H1 (cell line): ENCODE results near the gene PI4KA. TPM values are rescaled to one million over a fixed set of nuclear protein-coding genes. Genes with fewer than 3 reads are reported as not detected.

Experiments
- CTCF ChIA-PET: fragments of 300-600 bp; sonication (Branson Sonifier 250); formaldehyde crosslinking; loops from one replicate; lab custom pipeline; 2021; ENCODE audit not compliant: partially characterized antibody; lab: Charles Lee
- POLR2A ChIA-PET: fragments of 300-600 bp; sonication (Branson Sonifier 250); formaldehyde crosslinking; loops from one replicate; lab custom pipeline; 2021; ENCODE audit warnings: inconsistent platforms; ENCODE audit not compliant: partially characterized antibody; lab: Charles Lee
- DNase-seq, 2 experiments: peaks; one replicate each; pipeline versions ENCODE4 v3.0.0 to v3.0.0-alpha.2; 2010 to 2022; ENCODE audit warnings: low spot score in 2 of 2, low read depth in 1 of 2, mixed read lengths in 1 of 2
- FAIRE-seq: peaks from 2 replicates; lab custom pipeline; 2011; peaks lifted over from hg19 to GRCh38; lab: Jason Lieb, UNC
- H2AFZ ChIP-seq: 2 replicates; pipeline ENCODE4 v1.8.1; 2012; ENCODE audit warnings: low read length, inconsistent platforms
- H2AK5ac ChIP-seq: 2 replicates; pipeline ENCODE4 v1.6.1; 2013; ENCODE audit warnings: low read depth, low read length
- H2BK120ac ChIP-seq: replicated peaks from 2 replicates; pipeline ENCODE3; 2013; ENCODE audit warnings: low read depth, low read length, inconsistent platforms
- H2BK12ac ChIP-seq: 2 replicates; pipeline ENCODE4 v1.6.1; 2013; ENCODE audit warnings: low read depth, low read length
- H2BK15ac ChIP-seq: 2 replicates; pipeline ENCODE4 v1.6.1; 2013; ENCODE audit warnings: low read length
- H2BK20ac ChIP-seq: 2 replicates; pipeline ENCODE4 v1.6.1; 2013; ENCODE audit warnings: low read length
- H2BK5ac ChIP-seq: 2 replicates; pipeline ENCODE4 v1.6.1; 2013; ENCODE audit warnings: low read depth, low read length
- H3K14ac ChIP-seq: 2 replicates; pipeline ENCODE4 v1.6.1; 2013; ENCODE audit warnings: inconsistent platforms; ENCODE audit not compliant: insufficient read length
- H3K18ac ChIP-seq: 2 replicates; pipeline ENCODE4 v1.6.1; 2013; ENCODE audit warnings: low read length; ENCODE audit errors: extremely low read depth
- H3K23ac ChIP-seq: 2 replicates; pipeline ENCODE4 v1.6.1; 2013; ENCODE audit warnings: inconsistent platforms; ENCODE audit not compliant: insufficient read length
- H3K23me2 ChIP-seq: 2 replicates; pipeline ENCODE4 v1.6.1; 2013; ENCODE audit warnings: low read depth, low read length
- H3K27ac ChIP-seq: 2 replicates; pipeline ENCODE4 v1.6.1; 2011; ENCODE audit warnings: low read depth, low read length, inconsistent platforms
- H3K27me3 ChIP-seq, 4 experiments: replicated peaks in 1 of 4; 1 replicate in 1 of 4; 2 replicates in 3 of 4; pipeline versions ENCODE4 v1.6.1 to v1.8.1; 2011 to 2013; ENCODE audit warnings: low read length in 3 of 4, mild to moderate bottlenecking in 3 of 4, inconsistent platforms in 2 of 4, mixed read lengths in 2 of 4, moderate library complexity in 1 of 4; ENCODE audit not compliant: control insufficient read depth in 3 of 4, insufficient read depth in 3 of 4; ENCODE audit errors: extremely low read depth in 1 of 4
- H3K36me3 ChIP-seq, 4 experiments: 2 replicates each; pipeline versions ENCODE4 v1.6.1 to v1.8.1; 2011 to 2013; ENCODE audit warnings: mild to moderate bottlenecking in 4 of 4, low read length in 3 of 4, moderate library complexity in 2 of 4, control low read depth in 1 of 4, inconsistent platforms in 1 of 4; ENCODE audit not compliant: insufficient read depth in 4 of 4, control insufficient read depth in 2 of 4
- H3K4ac ChIP-seq: replicated peaks from 2 replicates; pipeline ENCODE3; 2013; ENCODE audit warnings: low read length, low read depth, mixed read lengths, inconsistent platforms; ENCODE audit not compliant: insufficient read length
- H3K4me1 ChIP-seq, 4 experiments: replicated peaks in 1 of 4; 1 replicate in 1 of 4; 2 replicates in 3 of 4; pipeline versions ENCODE4 v1.6.1 to v1.8.1; 2011 to 2013; ENCODE audit warnings: low read length in 3 of 4, inconsistent platforms in 2 of 4, mixed read lengths in 1 of 4; ENCODE audit not compliant: insufficient read depth in 4 of 4, control insufficient read depth in 3 of 4
- H3K4me2 ChIP-seq, 2 experiments: 2 replicates each; pipeline versions ENCODE4 v1.6.1 to v1.8.1; 2011 to 2013; ENCODE audit warnings: low read depth in 2 of 2, low read length in 2 of 2, control low read depth in 1 of 2, inconsistent platforms in 1 of 2, mild to moderate bottlenecking in 1 of 2; ENCODE audit not compliant: insufficient read depth in 1 of 2
- H3K4me3 ChIP-seq, 4 experiments: fragments of 200-600, 300-600 bp in 1 of 4; sonication (generic), shearing (Covaris generic), sonication (Bioruptor Twin) in 1 of 4; 2 replicates each; pipeline versions ENCODE4 v1.5.1 to v1.8.1; 2011 to 2016; ENCODE audit warnings: low read length in 4 of 4, low read depth in 3 of 4, control low read depth in 2 of 4, inconsistent platforms in 2 of 4, mild to moderate bottlenecking in 2 of 4, mixed read lengths in 1 of 4, moderate library complexity in 1 of 4; ENCODE audit not compliant: insufficient read depth in 2 of 4; ENCODE audit errors: extremely low read depth in 1 of 4
- H3K56ac ChIP-seq: replicated peaks from 2 replicates; pipeline ENCODE3; 2013; ENCODE audit warnings: low read depth, mild to moderate bottlenecking, mixed read lengths, low read length, inconsistent platforms; ENCODE audit not compliant: insufficient read length
- H3K79me1 ChIP-seq: 2 replicates; pipeline ENCODE4 v1.6.1; 2013; ENCODE audit warnings: low read depth, low read length, control low read depth
- H3K79me2 ChIP-seq, 2 experiments: 2 replicates each; pipeline versions ENCODE4 v1.6.1 to v1.8.1; 2012 to 2013; ENCODE audit warnings: low read length in 2 of 2, mild to moderate bottlenecking in 2 of 2, inconsistent platforms in 1 of 2; ENCODE audit not compliant: insufficient read depth in 2 of 2, control insufficient read depth in 1 of 2
- H3K9ac ChIP-seq, 4 experiments: replicated peaks in 1 of 4; 1 replicate in 1 of 4; 2 replicates in 3 of 4; pipeline versions ENCODE4 v1.6.1 to v1.8.1; 2011 to 2013; ENCODE audit warnings: low read depth in 3 of 4, low read length in 3 of 4, control low read depth in 2 of 4, mild to moderate bottlenecking in 2 of 4, moderate library complexity in 2 of 4, inconsistent platforms in 1 of 4; ENCODE audit errors: extremely low read depth in 1 of 4
- H3K9me3 ChIP-seq, 2 experiments: 2 replicates each; pipeline versions ENCODE4 v1.6.1 to v1.8.1; 2012 to 2013; ENCODE audit warnings: mild to moderate bottlenecking in 2 of 2, moderate library complexity in 2 of 2, control low read depth in 1 of 2, inconsistent platforms in 1 of 2, low read depth in 1 of 2, low read length in 1 of 2, mixed read lengths in 1 of 2; ENCODE audit not compliant: insufficient read depth in 2 of 2
- H4K20me1 ChIP-seq, 2 experiments: replicated peaks in 1 of 2; 2 replicates each; pipeline versions ENCODE3 to v1.8.1; 2011 to 2013; ENCODE audit warnings: inconsistent platforms in 2 of 2, low read length in 2 of 2, mild to moderate bottlenecking in 1 of 2; ENCODE audit not compliant: insufficient read depth in 2 of 2, control insufficient read depth in 1 of 2
- H4K5ac ChIP-seq: 2 replicates; pipeline ENCODE4 v1.6.1; 2013; ENCODE audit warnings: low read length, low read depth, mixed read lengths, inconsistent platforms; ENCODE audit not compliant: insufficient read length
- H4K8ac ChIP-seq: 2 replicates; pipeline ENCODE4 v1.8.0; 2013; ENCODE audit warnings: mild to moderate bottlenecking, moderate library complexity, low read length, inconsistent platforms; ENCODE audit not compliant: insufficient read depth; ENCODE audit errors: extremely low read depth
- H4K91ac ChIP-seq: replicated peaks from 2 replicates; pipeline ENCODE3; 2013; ENCODE audit warnings: low read length, mixed read lengths, inconsistent platforms; ENCODE audit not compliant: insufficient read length
- CHD1 ChIP-seq: IDR thresholded peaks from 2 replicates; pipeline ENCODE4 v1.6.1; 2012; ENCODE audit warnings: low read depth, low read length, improper control_type of control experiment
- GTF2F1 ChIP-seq: IDR thresholded peaks from 2 replicates; pipeline ENCODE4 v1.6.1; 2012; ENCODE audit warnings: low read depth, low read length, improper control_type of control experiment, borderline replicate concordance
- JUND ChIP-seq: IDR thresholded peaks from 2 replicates; pipeline ENCODE4 v1.6.1; 2011; ENCODE audit warnings: mild to moderate bottlenecking, improper control_type of control experiment, low read length
- PHF8 ChIP-seq: fragments of 200-600 bp; sonication (generic); conservative IDR thresholded peaks from 2 replicates; pipeline ENCODE4 v1.7.1; 2012; ENCODE audit warnings: low read depth, mild to moderate bottlenecking, inconsistent platforms, low read length, moderate library complexity
- POU5F1 ChIP-seq: IDR thresholded peaks from 2 replicates; pipeline ENCODE4 v1.6.1; 2011; ENCODE audit warnings: low read depth, mild to moderate bottlenecking, low read length, moderate library complexity
- RBBP5 ChIP-seq: IDR thresholded peaks from 2 replicates; pipeline ENCODE4 v1.7.1; 2012; ENCODE audit warnings: low read depth, mild to moderate bottlenecking, inconsistent platforms, low read length, moderate library complexity, borderline replicate concordance
- RNF2 ChIP-seq: fragments of 200-900, 300-1000 bp; sonication (generic); IDR thresholded peaks from 2 replicates; pipeline ENCODE4 v1.7.1; 2016; ENCODE audit warnings: borderline replicate concordance, low read depth, mild to moderate bottlenecking, antibody characterized with exemption, low read length; ENCODE audit not compliant: poor library complexity, severe bottlenecking; ENCODE audit errors: missing control alignments
- SAP30 ChIP-seq: fragments of 300-600 bp; sonication (generic); IDR thresholded peaks from 2 replicates; pipeline ENCODE4 v1.7.1; 2012; ENCODE audit warnings: low read length, moderate library complexity, mild to moderate bottlenecking, inconsistent platforms; ENCODE audit not compliant: insufficient read depth, insufficient replicate concordance
- SIRT6 ChIP-seq: IDR thresholded peaks from one replicate; pipeline ENCODE4 v1.7.1; 2012; ENCODE audit warnings: low read length, inconsistent platforms
- SP4 ChIP-seq: IDR thresholded peaks from 2 replicates; pipeline ENCODE4 v1.6.1; 2012; ENCODE audit warnings: low read length, inconsistent platforms
- TAF7 ChIP-seq: optimal IDR thresholded peaks from 2 replicates; pipeline ENCODE3; 2011; ENCODE audit warnings: low read depth, mild to moderate bottlenecking, inconsistent platforms, low read length, moderate library complexity, borderline replicate concordance
- TEAD4 ChIP-seq: IDR thresholded peaks from 2 replicates; pipeline ENCODE4 v1.6.1; 2012; ENCODE audit warnings: low read depth, low read length, inconsistent platforms, mixed read lengths
- WGBS, 2 experiments: shearing (Covaris generic) in 1 of 2; methylation state at CpG; one replicate each; pipeline versions ENCODE4 v1.1.6 to v1.1.7; 2013 to 2015; ENCODE audit warnings: low lambda C conversion rate in 2 of 2, mixed read lengths in 2 of 2, inconsistent platforms in 1 of 2, low coverage in 1 of 2, missing lambda C conversion rate in 1 of 2; ENCODE audit not compliant: insufficient replicate concordance in 2 of 2, insufficient coverage in 1 of 2, insufficient read length in 1 of 2; ENCODE audit errors: extremely low coverage in 1 of 2, missing lambda C conversion rate in 1 of 2; 5-methylcytosine and 5-hydroxymethylcytosine counted together
- polyA plus RNA-seq, 7 experiments: library from polyadenylated mRNA; depleted of rRNA in 3 of 7; stranded (reverse) in 5 of 7; unstranded in 2 of 7; fragments of >200 nt in 5 of 7; fragments of 200-250 nt in 2 of 7; gene quantifications; 1 replicate in 5 of 7; 2 replicates in 1 of 7; 4 replicates in 1 of 7; pipeline versions ENCODE4 v1.2.1 to v1.2.3, GENCODE V29; 2011 to 2013; ENCODE audit warnings: missing spikeins in 2 of 7, mixed read lengths in 2 of 7
- total RNA-seq: library from RNA; stranded (reverse); fragmentation: NEBNext Ultra II Directional; extraction: Animal tissue kit (Norgen Biotek cat#: 25700); gene quantifications from 2 replicates; pipeline ENCODE4 v1.2.1, GENCODE V29; 2021

PI4KA gene
- total and polyA plus RNA-seq, 2 of the 8 experiments (the other 6 are each of a cell fraction or from before 2014, with no cell fraction given): 22.5 to 37.7 TPM

DNA sequence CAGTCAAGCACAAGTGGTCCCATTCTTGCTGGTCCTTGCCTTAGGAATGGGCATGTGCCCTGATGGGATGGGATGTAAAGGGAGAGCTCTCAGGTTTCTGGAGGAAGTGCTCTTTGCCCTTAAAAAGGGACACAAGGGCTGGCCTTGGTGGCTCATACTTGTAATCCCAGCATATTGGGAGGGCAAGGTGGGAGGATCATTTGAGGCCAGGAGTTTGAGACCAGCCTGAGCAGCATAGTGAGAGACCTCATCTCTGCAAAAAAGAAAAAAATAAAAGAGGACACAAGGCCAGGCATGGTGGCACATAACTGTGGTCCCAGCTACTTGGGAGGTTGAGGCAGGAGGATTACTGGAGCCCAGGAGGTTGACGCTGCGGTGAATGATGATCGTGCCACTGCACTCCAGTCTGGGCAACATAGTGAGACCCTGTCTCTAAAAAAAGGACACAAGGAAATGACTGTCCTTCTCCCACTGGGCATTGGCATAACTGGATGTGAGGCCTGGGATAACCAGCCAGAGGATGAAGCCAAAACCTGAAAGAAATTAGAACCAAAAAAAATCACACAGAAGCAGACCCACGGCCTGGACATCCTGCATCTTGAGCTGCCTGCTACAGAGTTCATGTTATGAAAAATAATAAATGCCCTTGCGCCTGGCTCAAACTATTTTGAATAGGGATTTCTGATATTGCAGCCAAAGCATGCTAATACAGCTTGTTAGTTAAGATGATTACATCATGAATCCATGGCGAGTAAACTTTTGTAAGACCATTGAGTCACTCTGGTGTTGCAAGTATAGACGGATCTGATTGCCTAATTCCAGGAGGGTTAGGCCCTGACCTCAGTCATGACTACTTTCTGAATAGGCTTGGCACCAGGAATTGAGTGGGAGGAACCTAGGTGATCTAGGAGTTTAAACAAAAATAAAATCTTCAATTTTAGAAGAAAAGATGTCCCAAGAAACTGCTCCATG lies 45.7 kb upstream of the PI4KA start:
- Histone ChIP-seq H3K23me2 (no peaks in the 10 kb centered on the region), H4K20me1 (no peaks in the 10 kb centered on the region), H2BK20ac (no peak overlapping the region), H2BK5ac (no peak overlapping the region), H3K79me1 (no peaks in the 10 kb centered on the region), H3K4ac (no peak overlapping the region), H3K14ac (no peak overlapping the region), H3K79me2 (no peaks in the 10 kb centered on the region), H3K27me3 (no peaks in the 10 kb centered on the region; a peak in 1 of 7 replicates), H4K5ac (no peak overlapping the region), H3K23ac (no peak overlapping the region), H3K9ac (no peak overlapping the region), H2BK12ac (no peak overlapping the region), H2BK120ac (no peak overlapping the region), H3K27ac (no peak overlapping the region), H3K4me2 (no peak overlapping the region), H3K36me3 (no peaks in the 10 kb centered on the region), H4K91ac (no peak overlapping the region), H3K9me3 (no peaks in the 10 kb centered on the region), H3K4me1 (no peaks in the 10 kb centered on the region), H3K56ac (no peak overlapping the region), H3K4me3 (no peak overlapping the region), H2BK15ac (no peak overlapping the region), H4K8ac (no peak overlapping the region), H3K18ac (no peak overlapping the region), H2AK5ac (no peak overlapping the region), H2AFZ (no peak overlapping the region)
- WGBS, 2 experiments: 93% methylated on average over 7 of the region's 7 CpGs; no CpG with 5 or more reads in 1 of the 2 experiments
- FAIRE-seq (no peak), DNase-seq (no peak)
- ChIA-PET POLR2A (interaction anchor here (0.6 to 1.2 kb wide), 2 partner anchors 13 to 17 kb away, joined by 3 read pairs; partner anchors contain the start of gene CRKL), CTCF (interaction anchor here (0.6 to 1.1 kb wide), 2 partner anchors 18 to 814 kb away, joined by 3 to 6 read pairs; no protein-coding TSS in a partner anchor)
- TF ChIP-seq CHD1 (no peak), JUND (no peak), TEAD4 (no peak), TAF7 (no peak), SAP30 (no peak), PHF8 (no peak), RNF2 (no peak), RBBP5 (no peak), GTF2F1 (no peak), SP4 (no peak), POU5F1 (no peak), SIRT6 (no peak)
